GM18505 (cell line): Measurements from ENCODE around the gene TADA2A.

ENCODE experiments used
- ATAC-seq: cut with Tn5 transposase; IDR thresholded peaks from one replicate; pipeline ENCODE4 v1.9.1; 2021; ENCODE audit not compliant: unreplicated experiment
- POLR2A ChIP-seq: IDR thresholded peaks from 4 replicates; pipeline ENCODE4 v1.6.1; 2011; ENCODE audit warnings: borderline replicate concordance; ENCODE audit not compliant: insufficient read depth, insufficient read length; ENCODE audit errors: extremely low read depth

The TADA2A gene

DNA sequence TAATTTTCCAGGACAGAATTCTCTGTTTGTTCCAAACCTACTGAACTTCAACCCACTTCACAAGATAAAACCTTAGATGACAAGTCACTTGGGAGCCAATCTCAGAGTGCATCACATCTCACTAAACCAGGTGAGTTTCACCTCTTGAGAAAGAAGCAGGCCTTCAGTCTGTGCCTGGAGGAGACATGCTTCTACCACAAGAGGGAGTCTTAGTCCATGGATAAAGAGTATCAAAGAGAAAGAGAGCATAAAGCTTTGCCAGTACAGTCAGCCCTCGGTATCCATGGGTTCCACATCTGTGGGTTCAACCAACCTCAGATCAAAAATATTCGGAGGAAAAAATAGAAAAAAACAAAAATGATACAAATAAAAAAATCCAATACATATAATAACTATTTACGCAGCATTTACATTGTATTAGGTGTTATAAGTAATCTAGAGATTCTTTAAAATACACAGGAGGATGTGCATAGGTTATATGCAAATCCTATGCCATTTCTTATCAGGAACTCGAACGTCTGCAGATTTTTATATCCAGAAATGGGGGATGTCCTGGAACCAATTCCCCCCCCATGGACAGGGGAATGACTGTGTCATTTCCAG is 120.7 kb downstream of the TADA2A start:
- TF ChIP-seq POLR2A = no peak
- no peak for ATAC-seq
